ENCODE results near the gene PRR9.
A peak's percentile ranks its signal among the peaks of the same experiment; 100 is the strongest.

- TF ChIP-seq CTCF (conservative IDR thresholded peaks at IDR 0.05) (peak; percentile 84), EZH2 (IDR thresholded peaks at IDR 0.05; ENCODE audit: low read depth) (no peak)
These were observed 24.7 kb upstream of the PRR9 start for GRCh38 chr1:153192697-153193096.

Measured in PC-9 (cell line).